Measurements from ENCODE around the gene TMEM247.

- TF ChIP-seq FOS (IDR thresholded peaks at IDR 0.05; ENCODE audit: borderline replicate concordance, extremely low read depth, insufficient read length) (no peak), TAF1 (IDR thresholded peaks at IDR 0.05; ENCODE audit: borderline replicate concordance, low read depth, low read length) (no peak), CTCF (IDR thresholded peaks at IDR 0.05 in 2 of 3, conservative IDR thresholded peaks at IDR 0.05 in 1 of 3; ENCODE audit: control insufficient read depth in 2 of 3, extremely low read depth in 1 of 3, insufficient read depth in 1 of 3, low read depth in 3 of 3, low read length in 3 of 3) (no peak), NRF1 (conservative IDR thresholded peaks at IDR 0.05; ENCODE audit: low read depth, low read length) (no peak), EED (IDR thresholded peaks at IDR 0.05; ENCODE audit: low read depth) (no peak), TCF7 (IDR thresholded peaks at IDR 0.05; ENCODE audit: borderline replicate concordance) (no peak), MAX (IDR thresholded peaks at IDR 0.05; ENCODE audit: low read depth, low read length) (no peak), RB1 (IDR thresholded peaks at IDR 0.05; ENCODE audit: borderline replicate concordance) (no peak), REST (IDR thresholded peaks at IDR 0.05; ENCODE audit: low read depth, low read length) (no peak), MLLT1 (IDR thresholded peaks at IDR 0.05) (no peak), EP300 (IDR thresholded peaks at IDR 0.05; ENCODE audit: borderline replicate concordance in 1 of 2, control insufficient read depth in 1 of 2, low read depth in 2 of 2, low read length in 2 of 2) (no peak)
Measured at GRCh38 chr2:46480562-46480961, 1.2 kb downstream of the TMEM247 start.

All from GM12878 (cell line).